K562 (cell line): ENCODE data around the gene STUM.

Experiments
- EP300 ChIP-seq: IDR thresholded peaks from 2 replicates; pipeline ENCODE4 v1.6.1; 2012; ENCODE audit warnings: low read length, improper control_type of control experiment
- HOXB6 ChIP-seq: fragments of 250-450 bp; sonication (Bioruptor Pico); IDR thresholded peaks from 2 replicates; pipeline ENCODE4 v1.5.1; 2022; ENCODE audit warnings: mild to moderate bottlenecking, borderline replicate concordance
- POLR2AphosphoS2 ChIP-seq: IDR thresholded peaks from 2 replicates; pipeline ENCODE4 v1.6.1; 2012; ENCODE audit warnings: low read length, improper control_type of control experiment
- ZFP30 ChIP-seq: fragments of 250-450 bp; sonication (Bioruptor Pico); IDR thresholded peaks from 2 replicates; pipeline ENCODE4 v1.8.0; 2022; ENCODE audit warnings: moderate library complexity, mild to moderate bottlenecking, inconsistent platforms, borderline replicate concordance
- ZNF644 ChIP-seq: fragments of 200-800 bp; sonication (Bioruptor generic); IDR thresholded peaks from 2 replicates; pipeline ENCODE4 v1.6.1; 2016; ENCODE audit warnings: low read depth, missing genetic modification characterization, missing compliant biosample characterization
- TF ChIP-seq, protein P1 (sequence below): fragments of 450-650 bp; IDR thresholded peaks from 2 replicates; pipeline ENCODE4 v1.6.1; 2016; ENCODE audit warnings: antibody characterized with exemption
- TF ChIP-seq, protein P2 (sequence below), 3 experiments: IDR thresholded peaks in 2 of 3; conservative IDR thresholded peaks in 1 of 3; 2 replicates each; pipeline ENCODE4 v1.5.1; 2011 to 2012; ENCODE audit warnings: low read length in 3 of 3, mild to moderate bottlenecking in 3 of 3, control low read depth in 2 of 3, improper control_type of control experiment in 1 of 3, inconsistent platforms in 1 of 3, low read depth in 1 of 3, mixed read lengths in 1 of 3, moderate library complexity in 1 of 3; ENCODE audit not compliant: insufficient read depth in 2 of 3

DNA sequence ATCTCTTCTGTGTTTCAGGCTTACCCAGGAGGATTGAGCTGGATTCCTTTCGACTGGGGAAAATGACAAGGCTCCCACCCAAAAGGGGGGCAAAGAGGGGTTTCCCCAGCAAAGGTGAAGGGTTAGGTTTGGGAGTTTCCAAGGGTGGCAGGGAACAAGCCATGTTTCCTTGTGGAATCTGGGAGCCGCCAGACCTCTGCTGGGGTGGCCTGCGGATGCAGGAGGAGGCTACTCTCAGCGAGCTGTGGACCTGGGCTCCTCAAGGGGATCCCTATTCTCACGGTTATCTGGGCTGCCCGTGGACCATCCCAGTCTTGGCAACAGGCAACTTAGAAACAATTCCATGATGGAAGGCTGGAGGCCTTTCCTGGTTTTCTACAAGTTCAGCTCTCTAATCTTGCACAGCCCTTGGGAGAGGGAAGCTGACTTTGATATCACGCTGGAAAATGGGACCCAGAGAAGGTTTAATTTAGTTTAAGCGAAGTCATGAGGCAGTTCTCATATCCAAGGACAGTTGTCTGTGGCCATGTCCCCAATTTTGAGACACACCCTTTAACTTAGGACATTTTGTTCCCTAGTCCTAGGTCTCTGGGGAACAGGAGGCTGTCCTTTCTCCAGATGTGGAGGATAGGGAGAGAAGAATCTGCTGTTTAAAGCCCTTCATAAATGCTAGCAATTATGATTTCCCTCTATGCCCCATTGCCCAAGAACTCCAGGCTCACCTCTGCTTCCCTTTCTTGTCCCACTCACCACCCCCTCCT is 24.7 kb upstream of the STUM start:
- TF ChIP-seq, protein P1, sequence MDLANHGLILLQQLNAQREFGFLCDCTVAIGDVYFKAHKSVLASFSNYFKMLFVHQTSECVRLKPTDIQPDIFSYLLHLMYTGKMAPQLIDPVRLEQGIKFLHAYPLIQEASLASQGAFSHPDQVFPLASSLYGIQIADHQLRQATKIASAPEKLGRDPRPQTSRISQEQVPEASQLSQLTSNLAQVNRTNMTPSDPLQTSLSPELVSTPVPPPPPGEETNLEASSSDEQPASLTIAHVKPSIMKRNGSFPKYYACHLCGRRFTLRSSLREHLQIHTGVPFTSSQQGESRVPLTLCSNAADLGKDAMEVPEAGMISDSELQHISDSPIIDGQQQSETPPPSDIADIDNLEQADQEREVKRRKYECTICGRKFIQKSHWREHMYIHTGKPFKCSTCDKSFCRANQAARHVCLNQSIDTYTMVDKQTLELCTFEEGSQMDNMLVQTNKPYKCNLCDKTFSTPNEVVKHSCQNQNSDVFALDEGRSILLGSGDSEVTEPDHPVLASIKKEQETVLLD, result no peak
- TF ChIP-seq, protein P2, sequence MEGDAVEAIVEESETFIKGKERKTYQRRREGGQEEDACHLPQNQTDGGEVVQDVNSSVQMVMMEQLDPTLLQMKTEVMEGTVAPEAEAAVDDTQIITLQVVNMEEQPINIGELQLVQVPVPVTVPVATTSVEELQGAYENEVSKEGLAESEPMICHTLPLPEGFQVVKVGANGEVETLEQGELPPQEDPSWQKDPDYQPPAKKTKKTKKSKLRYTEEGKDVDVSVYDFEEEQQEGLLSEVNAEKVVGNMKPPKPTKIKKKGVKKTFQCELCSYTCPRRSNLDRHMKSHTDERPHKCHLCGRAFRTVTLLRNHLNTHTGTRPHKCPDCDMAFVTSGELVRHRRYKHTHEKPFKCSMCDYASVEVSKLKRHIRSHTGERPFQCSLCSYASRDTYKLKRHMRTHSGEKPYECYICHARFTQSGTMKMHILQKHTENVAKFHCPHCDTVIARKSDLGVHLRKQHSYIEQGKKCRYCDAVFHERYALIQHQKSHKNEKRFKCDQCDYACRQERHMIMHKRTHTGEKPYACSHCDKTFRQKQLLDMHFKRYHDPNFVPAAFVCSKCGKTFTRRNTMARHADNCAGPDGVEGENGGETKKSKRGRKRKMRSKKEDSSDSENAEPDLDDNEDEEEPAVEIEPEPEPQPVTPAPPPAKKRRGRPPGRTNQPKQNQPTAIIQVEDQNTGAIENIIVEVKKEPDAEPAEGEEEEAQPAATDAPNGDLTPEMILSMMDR (IDR thresholded peaks at IDR 0.05 in 2 of 3, conservative IDR thresholded peaks at IDR 0.05 in 1 of 3; ENCODE audit: insufficient read depth in 2 of 3, low read depth in 1 of 3, low read length in 3 of 3), result no peak
- no peak for TF ChIP-seq ZNF644
- no peak for TF ChIP-seq POLR2AphosphoS2
- TF ChIP-seq EP300, result no peak
- no peak for TF ChIP-seq HOXB6
- no peak for TF ChIP-seq ZFP30 (CRISPR knock-in tag)
